ENCODE measurements around the gene ADGRB3.

The ADGRB3 gene

DNA sequence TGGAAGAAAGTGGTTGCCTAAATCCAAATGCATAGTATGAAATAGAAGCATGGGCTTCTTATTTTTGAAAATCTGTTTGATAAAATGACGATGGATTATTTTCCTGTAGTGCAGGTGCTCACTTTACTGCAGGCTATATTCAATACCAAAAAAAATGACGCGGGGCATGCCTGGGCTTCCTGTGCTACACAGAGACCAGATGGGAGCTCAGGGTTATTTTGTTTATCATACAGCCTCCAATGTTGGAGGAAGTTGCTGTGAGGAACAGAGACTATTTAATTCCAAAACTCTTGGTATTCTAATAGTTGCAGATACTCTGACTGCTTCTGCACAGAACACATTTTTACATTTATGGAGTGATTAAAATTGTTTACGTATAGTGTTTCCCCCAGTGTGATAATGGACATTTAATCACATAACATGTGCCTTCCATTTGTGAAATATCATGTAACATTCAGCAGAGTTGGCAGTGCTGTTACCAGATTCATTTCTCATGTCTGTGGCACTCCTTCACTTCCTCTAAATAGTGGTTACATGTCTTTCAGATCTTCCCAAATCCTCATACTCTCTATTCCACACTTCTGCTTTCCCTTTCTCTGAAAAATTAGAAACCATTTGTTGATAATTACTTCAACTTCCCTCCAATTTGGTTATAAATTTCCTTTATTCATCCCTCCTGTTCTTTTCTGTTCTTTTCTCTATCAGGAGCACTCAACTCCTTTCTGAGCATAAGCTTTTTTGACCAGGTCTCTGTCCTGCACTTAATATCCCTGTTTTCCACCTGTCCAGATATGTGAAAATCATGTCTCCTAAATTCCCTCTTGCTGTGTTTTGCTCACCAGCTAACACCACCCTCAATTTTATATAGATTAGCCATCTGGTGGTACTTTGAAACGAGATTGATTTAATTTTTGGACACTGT lies 121.6 kb downstream of the ADGRB3 start:
- DNase-seq (ENCODE audit: low read depth), result no peak
- TF ChIP-seq, protein P1, sequence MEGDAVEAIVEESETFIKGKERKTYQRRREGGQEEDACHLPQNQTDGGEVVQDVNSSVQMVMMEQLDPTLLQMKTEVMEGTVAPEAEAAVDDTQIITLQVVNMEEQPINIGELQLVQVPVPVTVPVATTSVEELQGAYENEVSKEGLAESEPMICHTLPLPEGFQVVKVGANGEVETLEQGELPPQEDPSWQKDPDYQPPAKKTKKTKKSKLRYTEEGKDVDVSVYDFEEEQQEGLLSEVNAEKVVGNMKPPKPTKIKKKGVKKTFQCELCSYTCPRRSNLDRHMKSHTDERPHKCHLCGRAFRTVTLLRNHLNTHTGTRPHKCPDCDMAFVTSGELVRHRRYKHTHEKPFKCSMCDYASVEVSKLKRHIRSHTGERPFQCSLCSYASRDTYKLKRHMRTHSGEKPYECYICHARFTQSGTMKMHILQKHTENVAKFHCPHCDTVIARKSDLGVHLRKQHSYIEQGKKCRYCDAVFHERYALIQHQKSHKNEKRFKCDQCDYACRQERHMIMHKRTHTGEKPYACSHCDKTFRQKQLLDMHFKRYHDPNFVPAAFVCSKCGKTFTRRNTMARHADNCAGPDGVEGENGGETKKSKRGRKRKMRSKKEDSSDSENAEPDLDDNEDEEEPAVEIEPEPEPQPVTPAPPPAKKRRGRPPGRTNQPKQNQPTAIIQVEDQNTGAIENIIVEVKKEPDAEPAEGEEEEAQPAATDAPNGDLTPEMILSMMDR (IDR thresholded peaks at IDR 0.05; ENCODE audit: low read depth, low read length, missing control alignments), result no peak
- no peak overlapping the region for H3K4me3 ChIP-seq (ENCODE audit: low read depth, low read length)

DNA sequence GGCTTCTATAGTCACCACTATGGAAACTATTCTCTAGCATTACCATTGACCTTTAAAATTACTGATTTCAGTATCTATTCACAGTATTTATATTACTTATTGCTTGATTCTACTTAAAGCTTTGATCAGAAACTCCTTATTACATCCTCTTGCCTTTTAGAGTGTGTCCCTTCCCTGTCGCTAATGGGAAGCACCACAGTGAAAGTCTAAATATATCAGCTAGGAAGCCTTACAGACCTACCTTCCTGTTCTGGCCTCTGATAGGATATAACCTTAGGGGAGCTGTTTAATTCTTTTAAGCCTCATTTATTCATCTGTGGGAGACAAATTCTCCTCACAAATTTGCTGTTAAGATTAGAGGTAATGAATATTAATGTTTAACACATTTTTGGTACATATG lies 122.7 kb downstream of the ADGRB3 start:
- DNase-seq (ENCODE audit: low read depth), result no peak
- TF ChIP-seq, protein P1 (IDR thresholded peaks at IDR 0.05; ENCODE audit: low read depth, low read length, missing control alignments), result no peak

DNA sequence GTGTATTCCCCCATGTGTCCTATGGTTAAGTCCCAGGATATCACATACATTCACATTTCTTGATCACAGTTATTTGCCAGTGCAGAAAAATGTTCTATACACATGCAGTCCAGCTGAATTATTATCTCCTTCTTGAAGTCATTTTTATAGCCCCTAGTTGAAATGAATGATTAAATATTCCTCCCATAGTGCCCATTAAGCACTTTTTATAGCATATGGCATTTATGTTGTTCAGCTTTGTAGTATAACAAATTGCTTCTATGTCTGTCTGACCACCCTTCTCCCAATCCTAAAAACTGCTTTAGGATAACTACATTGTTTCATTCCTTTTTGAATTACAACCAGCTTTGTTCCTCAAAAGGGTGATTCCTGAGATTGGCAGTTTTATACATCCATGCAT lies 123.5 kb downstream of the ADGRB3 start:
- DNase-seq (ENCODE audit: low read depth), result no peak
- H3K4me3 ChIP-seq (ENCODE audit: low read depth, low read length), result no peak overlapping the region
- TF ChIP-seq, protein P1 (IDR thresholded peaks at IDR 0.05; ENCODE audit: low read depth, low read length, missing control alignments), result no peak

More for the DNA sequence above, 122.7 kb downstream of the ADGRB3 start:
- no peak overlapping the region for H3K4me3 ChIP-seq (ENCODE audit: low read depth, low read length)

DNA sequence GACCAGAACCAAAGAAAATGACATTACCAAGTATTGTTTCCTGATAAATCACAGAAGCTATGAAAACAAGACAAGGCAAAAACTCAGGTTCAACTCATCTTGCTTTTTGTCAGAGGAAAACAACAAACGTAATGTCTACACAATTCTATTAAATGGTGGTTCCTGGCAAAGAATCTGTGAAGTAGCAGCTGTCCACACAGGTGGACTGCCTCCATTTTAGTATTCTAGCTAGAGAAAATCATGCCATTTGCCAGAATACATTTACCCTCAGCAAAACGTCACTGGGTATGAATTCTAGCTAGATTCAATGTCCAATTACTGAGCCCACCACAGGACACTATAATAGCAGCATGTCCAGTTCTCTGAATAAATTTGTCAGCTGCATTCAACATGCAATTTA lies 125.4 kb downstream of the ADGRB3 start:
- no peak overlapping the region for H3K4me3 ChIP-seq (ENCODE audit: low read depth, low read length)
- no peak for DNase-seq (ENCODE audit: low read depth)
- TF ChIP-seq, protein P1 (IDR thresholded peaks at IDR 0.05; ENCODE audit: low read depth, low read length, missing control alignments), result no peak

DNA sequence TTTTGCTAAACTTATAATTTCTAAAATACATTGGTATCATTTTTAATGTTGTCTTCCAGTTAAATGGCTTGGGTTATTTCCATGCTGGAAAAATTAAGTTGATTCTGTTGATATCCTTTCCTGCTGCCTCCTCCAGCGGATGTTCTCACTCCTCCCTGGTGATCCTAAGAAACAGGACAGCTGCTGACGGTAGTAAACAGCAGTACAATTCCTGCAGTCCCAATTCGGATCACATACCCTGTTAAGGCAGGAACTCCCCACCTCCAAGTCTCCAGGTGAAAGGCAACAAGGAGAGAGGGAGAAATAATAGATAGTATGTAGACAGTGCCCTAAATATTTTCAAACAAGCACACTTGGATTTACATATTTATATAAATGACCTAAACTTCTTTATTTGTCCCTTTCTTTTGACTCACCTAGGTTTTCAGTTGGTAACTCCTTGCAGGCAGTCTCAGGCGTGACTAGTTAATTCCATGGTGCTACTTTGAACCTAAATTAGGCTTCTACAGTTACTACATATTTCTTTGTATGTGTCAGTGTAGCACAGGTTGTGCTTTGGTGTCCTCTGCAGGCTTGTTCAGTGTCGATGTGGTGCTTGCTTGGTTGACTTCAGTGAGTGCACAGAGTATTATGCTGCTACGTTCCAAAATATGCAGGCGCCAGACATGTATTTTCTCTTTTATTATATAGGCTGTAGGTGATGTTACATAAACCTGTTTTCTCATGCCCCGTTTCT lies 126.0 kb downstream of the ADGRB3 start:
- TF ChIP-seq, protein P1 (IDR thresholded peaks at IDR 0.05; ENCODE audit: low read depth, low read length, missing control alignments), result no peak
- H3K4me3 ChIP-seq (ENCODE audit: low read depth, low read length), result no peak overlapping the region
- no peak for DNase-seq (ENCODE audit: low read depth)

DNA sequence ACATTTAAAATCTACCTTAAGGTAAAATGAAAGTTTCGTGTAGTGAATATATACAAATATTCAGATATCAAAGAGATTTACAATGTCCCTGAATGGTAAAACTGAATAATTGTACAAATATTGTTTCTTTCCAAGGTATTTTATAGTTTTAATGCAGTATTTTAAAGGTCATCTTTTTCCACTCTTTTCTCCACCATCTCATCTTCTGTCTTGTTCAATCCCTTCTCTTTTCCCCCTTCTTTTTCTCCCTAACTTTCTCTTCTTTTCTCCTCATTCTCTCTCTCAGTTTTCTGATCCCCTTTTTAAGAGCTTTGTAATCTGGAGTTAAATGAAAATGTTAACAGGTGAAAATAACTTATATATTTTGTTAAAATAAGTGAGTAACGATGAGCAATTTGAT lies 126.9 kb downstream of the ADGRB3 start:
- no peak for DNase-seq (ENCODE audit: low read depth)
- H3K4me3 ChIP-seq (ENCODE audit: low read depth, low read length), result no peak overlapping the region
- TF ChIP-seq, protein P1 (IDR thresholded peaks at IDR 0.05; ENCODE audit: low read depth, low read length, missing control alignments), result no peak

Measured in GM12864 (cell line).